Measurements from ENCODE around the gene COLGALT1. TPM values are rescaled to one million over a fixed set of nuclear protein-coding genes. Genes with fewer than 3 reads are reported as not detected.

COLGALT1 gene
- polyA plus RNA-seq, 3 donors, result 66.8 to 176 (median 68.8) TPM

DNA sequence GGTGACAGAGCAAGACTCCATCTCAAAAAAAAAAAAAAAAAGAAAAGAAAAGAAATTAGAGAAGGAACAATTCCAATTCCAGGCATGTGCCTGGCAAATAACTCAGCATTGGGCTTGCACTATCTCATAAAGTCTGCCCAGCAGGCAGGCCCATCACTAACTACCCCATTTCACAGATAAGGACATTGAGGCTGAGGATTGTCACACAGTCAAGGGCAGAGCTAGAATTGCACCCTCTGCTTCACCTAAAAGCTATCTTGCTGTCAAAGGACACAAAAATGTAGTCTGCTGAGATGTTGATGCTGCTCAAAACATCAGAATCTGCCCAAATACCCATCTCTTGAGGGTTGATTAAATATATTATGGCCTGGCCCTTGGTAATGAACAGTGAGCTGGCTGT is 20.7 kb upstream of the COLGALT1 start:
- Histone ChIP-seq H3K4me3 (replicated peaks in 1 of 3; ENCODE audit: low read depth in 2 of 3, low read length in 3 of 3) (no peak overlapping the region), H3K9ac (ENCODE audit: insufficient read depth, low read length, poor library complexity, severe bottlenecking) (no peak overlapping the region), H2AFZ (ENCODE audit: insufficient read depth, low read depth, low read length, poor library complexity, severe bottlenecking) (no peak overlapping the region), H3K27me3 (ENCODE audit: control insufficient read depth in 2 of 2, insufficient read depth in 2 of 2, low read length in 2 of 2) (no peaks in the 10 kb centered on the region), H3K36me3 (replicated peaks in 1 of 2; ENCODE audit: control insufficient read depth in 1 of 2, insufficient read depth in 2 of 2, low read length in 2 of 2) (no peaks in the 10 kb centered on the region), H3K9me3 (replicated peaks in 1 of 2; ENCODE audit: control insufficient read depth in 1 of 2, insufficient read depth in 1 of 2, low read length in 2 of 2) (no peaks in the 10 kb centered on the region), H3K4me2 (replicated peaks; ENCODE audit: extremely low read depth, low read length, poor library complexity, severe bottlenecking) (no peak overlapping the region), H3K4me1 (ENCODE audit: control insufficient read depth in 1 of 2, insufficient read depth in 2 of 2, low read length in 2 of 2) (peaks cover 25 to 26% of the 10 kb centered on the region in 2 donors), H3K79me2 (ENCODE audit: insufficient read depth, low read length) (no peaks in the 10 kb centered on the region), H4K20me1 (ENCODE audit: insufficient read depth, low read length) (no peaks in the 10 kb centered on the region), H3K27ac (ENCODE audit: low read depth in 1 of 2, low read length in 2 of 2) (no peak overlapping the region)
- DNase-seq, result no peak
- no peak overlapping the region for H3K27ac Mint-ChIP-seq
- H3K36me3 Mint-ChIP-seq, result no peaks in the 10 kb centered on the region
- peaks cover 3 to 7% (median 6%) of the 10 kb centered on the region in 3 donors for H3K27me3 Mint-ChIP-seq (ENCODE audit: low read depth in 3 of 3)
- H3K9me3 Mint-ChIP-seq, result peaks cover 0 to 2% (median 0%) of the 10 kb centered on the region in 7 donors
- TF ChIP-seq, protein P1, sequence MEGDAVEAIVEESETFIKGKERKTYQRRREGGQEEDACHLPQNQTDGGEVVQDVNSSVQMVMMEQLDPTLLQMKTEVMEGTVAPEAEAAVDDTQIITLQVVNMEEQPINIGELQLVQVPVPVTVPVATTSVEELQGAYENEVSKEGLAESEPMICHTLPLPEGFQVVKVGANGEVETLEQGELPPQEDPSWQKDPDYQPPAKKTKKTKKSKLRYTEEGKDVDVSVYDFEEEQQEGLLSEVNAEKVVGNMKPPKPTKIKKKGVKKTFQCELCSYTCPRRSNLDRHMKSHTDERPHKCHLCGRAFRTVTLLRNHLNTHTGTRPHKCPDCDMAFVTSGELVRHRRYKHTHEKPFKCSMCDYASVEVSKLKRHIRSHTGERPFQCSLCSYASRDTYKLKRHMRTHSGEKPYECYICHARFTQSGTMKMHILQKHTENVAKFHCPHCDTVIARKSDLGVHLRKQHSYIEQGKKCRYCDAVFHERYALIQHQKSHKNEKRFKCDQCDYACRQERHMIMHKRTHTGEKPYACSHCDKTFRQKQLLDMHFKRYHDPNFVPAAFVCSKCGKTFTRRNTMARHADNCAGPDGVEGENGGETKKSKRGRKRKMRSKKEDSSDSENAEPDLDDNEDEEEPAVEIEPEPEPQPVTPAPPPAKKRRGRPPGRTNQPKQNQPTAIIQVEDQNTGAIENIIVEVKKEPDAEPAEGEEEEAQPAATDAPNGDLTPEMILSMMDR (IDR thresholded peaks at IDR 0.05), result no peak
- intact Hi-C loops (cut with micrococcal nuclease), result loop anchor here in 1 of 2 donors (5.0 kb wide), 1 partner anchor 38 kb away; no protein-coding TSS in a partner anchor
- no peak overlapping the region for H3K4me3 Mint-ChIP-seq
- peaks cover 31% of the 10 kb centered on the region for H3K4me1 Mint-ChIP-seq

DNA sequence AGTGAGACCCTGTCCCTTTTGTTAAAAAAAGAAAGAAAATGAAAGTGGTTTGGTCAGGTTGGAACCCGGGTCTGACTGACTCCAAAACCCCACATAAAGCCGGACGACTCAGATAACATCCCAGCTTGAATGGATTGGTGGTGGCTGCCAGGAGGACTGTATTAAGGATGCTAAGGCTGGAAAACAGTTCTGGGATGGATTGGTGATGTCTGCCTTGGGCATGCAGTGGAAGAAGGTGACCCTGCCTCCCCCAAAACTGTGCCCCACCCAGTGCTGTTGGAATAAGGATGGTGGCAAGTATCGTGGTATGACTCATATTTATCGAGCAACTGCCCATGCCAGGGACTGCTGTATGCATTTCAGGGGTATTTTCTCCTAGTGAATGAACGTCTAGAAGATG is 18.5 kb upstream of the COLGALT1 start:
- 70% methylated on average over 3 of the region's 6 CpGs for WGBS (ENCODE audit: insufficient coverage)

More for the DNA sequence above, 18.5 kb upstream of the COLGALT1 start:
- Histone ChIP-seq H3K27me3 (ENCODE audit: control insufficient read depth in 2 of 2, insufficient read depth in 2 of 2, low read length in 2 of 2) (no peaks in the 10 kb centered on the region), H3K27ac (ENCODE audit: low read depth in 1 of 2, low read length in 2 of 2) (no peak overlapping the region), H3K9ac (ENCODE audit: insufficient read depth, low read length, poor library complexity, severe bottlenecking) (no peak overlapping the region), H4K20me1 (ENCODE audit: insufficient read depth, low read length) (no peaks in the 10 kb centered on the region), H2AFZ (ENCODE audit: insufficient read depth, low read depth, low read length, poor library complexity, severe bottlenecking) (no peak overlapping the region), H3K4me1 (ENCODE audit: control insufficient read depth in 1 of 2, insufficient read depth in 2 of 2, low read length in 2 of 2) (peaks cover 15 to 23% of the 10 kb centered on the region in 2 donors), H3K36me3 (replicated peaks in 1 of 2; ENCODE audit: control insufficient read depth in 1 of 2, insufficient read depth in 2 of 2, low read length in 2 of 2) (no peaks in the 10 kb centered on the region), H3K4me3 (replicated peaks in 1 of 3; ENCODE audit: low read depth in 2 of 3, low read length in 3 of 3) (no peak overlapping the region), H3K79me2 (ENCODE audit: insufficient read depth, low read length) (no peaks in the 10 kb centered on the region), H3K4me2 (replicated peaks; ENCODE audit: extremely low read depth, low read length, poor library complexity, severe bottlenecking) (no peak overlapping the region), H3K9me3 (replicated peaks in 1 of 2; ENCODE audit: control insufficient read depth in 1 of 2, insufficient read depth in 1 of 2, low read length in 2 of 2) (no peaks in the 10 kb centered on the region)
- TF ChIP-seq, protein P1 (IDR thresholded peaks at IDR 0.05), result no peak
- no peak for DNase-seq
- Mint-ChIP-seq H3K27me3 (ENCODE audit: low read depth in 3 of 3) (peaks cover 3 to 7% (median 6%) of the 10 kb centered on the region in 3 donors), H3K4me1 (peaks cover 19% of the 10 kb centered on the region), H3K36me3 (no peaks in the 10 kb centered on the region), H3K27ac (no peak overlapping the region), H3K4me3 (no peak overlapping the region), H3K9me3 (peaks cover 0 to 2% (median 0%) of the 10 kb centered on the region in 7 donors)
- intact Hi-C loops (cut with micrococcal nuclease), result loop anchor here in 1 of 2 donors (5.0 kb wide), 1 partner anchor 35 kb away; no protein-coding TSS in a partner anchor

All from CD14-positive monocyte (primary cell).